H1 (cell line): ENCODE results near the gene OR13C2. TPM values are rescaled to one million over a fixed set of nuclear protein-coding genes. Genes with fewer than 3 reads are reported as not detected.

Source experiments
- CTCF ChIA-PET: fragments of 300-600 bp; sonication (Branson Sonifier 250); formaldehyde crosslinking; loops from one replicate; lab custom pipeline; 2021; ENCODE audit not compliant: partially characterized antibody; lab: Charles Lee
- POLR2A ChIA-PET: fragments of 300-600 bp; sonication (Branson Sonifier 250); formaldehyde crosslinking; loops from one replicate; lab custom pipeline; 2021; ENCODE audit warnings: inconsistent platforms; ENCODE audit not compliant: partially characterized antibody; lab: Charles Lee
- DNase-seq, 2 experiments: peaks; one replicate each; pipeline versions ENCODE4 v3.0.0 to v3.0.0-alpha.2; 2010 to 2022; ENCODE audit warnings: low spot score in 2 of 2, low read depth in 1 of 2, mixed read lengths in 1 of 2
- FAIRE-seq: peaks from 2 replicates; lab custom pipeline; 2011; peaks lifted over from hg19 to GRCh38; lab: Jason Lieb, UNC
- H2AFZ ChIP-seq: 2 replicates; pipeline ENCODE4 v1.8.1; 2012; ENCODE audit warnings: low read length, inconsistent platforms
- H2AK5ac ChIP-seq: 2 replicates; pipeline ENCODE4 v1.6.1; 2013; ENCODE audit warnings: low read depth, low read length
- H2BK120ac ChIP-seq: replicated peaks from 2 replicates; pipeline ENCODE3; 2013; ENCODE audit warnings: low read depth, low read length, inconsistent platforms
- H2BK12ac ChIP-seq: 2 replicates; pipeline ENCODE4 v1.6.1; 2013; ENCODE audit warnings: low read depth, low read length
- H2BK15ac ChIP-seq: 2 replicates; pipeline ENCODE4 v1.6.1; 2013; ENCODE audit warnings: low read length
- H2BK20ac ChIP-seq: 2 replicates; pipeline ENCODE4 v1.6.1; 2013; ENCODE audit warnings: low read length
- H2BK5ac ChIP-seq: 2 replicates; pipeline ENCODE4 v1.6.1; 2013; ENCODE audit warnings: low read depth, low read length
- H3K14ac ChIP-seq: 2 replicates; pipeline ENCODE4 v1.6.1; 2013; ENCODE audit warnings: inconsistent platforms; ENCODE audit not compliant: insufficient read length
- H3K18ac ChIP-seq: 2 replicates; pipeline ENCODE4 v1.6.1; 2013; ENCODE audit warnings: low read length; ENCODE audit errors: extremely low read depth
- H3K23ac ChIP-seq: 2 replicates; pipeline ENCODE4 v1.6.1; 2013; ENCODE audit warnings: inconsistent platforms; ENCODE audit not compliant: insufficient read length
- H3K23me2 ChIP-seq: 2 replicates; pipeline ENCODE4 v1.6.1; 2013; ENCODE audit warnings: low read depth, low read length
- H3K27ac ChIP-seq: 2 replicates; pipeline ENCODE4 v1.6.1; 2011; ENCODE audit warnings: low read depth, low read length, inconsistent platforms
- H3K27me3 ChIP-seq, 4 experiments: replicated peaks in 1 of 4; 1 replicate in 1 of 4; 2 replicates in 3 of 4; pipeline versions ENCODE4 v1.6.1 to v1.8.1; 2011 to 2013; ENCODE audit warnings: low read length in 3 of 4, mild to moderate bottlenecking in 3 of 4, inconsistent platforms in 2 of 4, mixed read lengths in 2 of 4, moderate library complexity in 1 of 4; ENCODE audit not compliant: control insufficient read depth in 3 of 4, insufficient read depth in 3 of 4; ENCODE audit errors: extremely low read depth in 1 of 4
- H3K36me3 ChIP-seq, 4 experiments: 2 replicates each; pipeline versions ENCODE4 v1.6.1 to v1.8.1; 2011 to 2013; ENCODE audit warnings: mild to moderate bottlenecking in 4 of 4, low read length in 3 of 4, moderate library complexity in 2 of 4, control low read depth in 1 of 4, inconsistent platforms in 1 of 4; ENCODE audit not compliant: insufficient read depth in 4 of 4, control insufficient read depth in 2 of 4
- H3K4ac ChIP-seq: replicated peaks from 2 replicates; pipeline ENCODE3; 2013; ENCODE audit warnings: low read length, low read depth, mixed read lengths, inconsistent platforms; ENCODE audit not compliant: insufficient read length
- H3K4me1 ChIP-seq, 4 experiments: replicated peaks in 1 of 4; 1 replicate in 1 of 4; 2 replicates in 3 of 4; pipeline versions ENCODE4 v1.6.1 to v1.8.1; 2011 to 2013; ENCODE audit warnings: low read length in 3 of 4, inconsistent platforms in 2 of 4, mixed read lengths in 1 of 4; ENCODE audit not compliant: insufficient read depth in 4 of 4, control insufficient read depth in 3 of 4
- H3K4me2 ChIP-seq, 2 experiments: 2 replicates each; pipeline versions ENCODE4 v1.6.1 to v1.8.1; 2011 to 2013; ENCODE audit warnings: low read depth in 2 of 2, low read length in 2 of 2, control low read depth in 1 of 2, inconsistent platforms in 1 of 2, mild to moderate bottlenecking in 1 of 2; ENCODE audit not compliant: insufficient read depth in 1 of 2
- H3K4me3 ChIP-seq, 4 experiments: fragments of 200-600, 300-600 bp in 1 of 4; sonication (generic), shearing (Covaris generic), sonication (Bioruptor Twin) in 1 of 4; 2 replicates each; pipeline versions ENCODE4 v1.5.1 to v1.8.1; 2011 to 2016; ENCODE audit warnings: low read length in 4 of 4, low read depth in 3 of 4, control low read depth in 2 of 4, inconsistent platforms in 2 of 4, mild to moderate bottlenecking in 2 of 4, mixed read lengths in 1 of 4, moderate library complexity in 1 of 4; ENCODE audit not compliant: insufficient read depth in 2 of 4; ENCODE audit errors: extremely low read depth in 1 of 4
- H3K56ac ChIP-seq: replicated peaks from 2 replicates; pipeline ENCODE3; 2013; ENCODE audit warnings: low read depth, mild to moderate bottlenecking, mixed read lengths, low read length, inconsistent platforms; ENCODE audit not compliant: insufficient read length
- H3K79me1 ChIP-seq: 2 replicates; pipeline ENCODE4 v1.6.1; 2013; ENCODE audit warnings: low read depth, low read length, control low read depth
- H3K79me2 ChIP-seq, 2 experiments: 2 replicates each; pipeline versions ENCODE4 v1.6.1 to v1.8.1; 2012 to 2013; ENCODE audit warnings: low read length in 2 of 2, mild to moderate bottlenecking in 2 of 2, inconsistent platforms in 1 of 2; ENCODE audit not compliant: insufficient read depth in 2 of 2, control insufficient read depth in 1 of 2
- H3K9ac ChIP-seq, 4 experiments: replicated peaks in 1 of 4; 1 replicate in 1 of 4; 2 replicates in 3 of 4; pipeline versions ENCODE4 v1.6.1 to v1.8.1; 2011 to 2013; ENCODE audit warnings: low read depth in 3 of 4, low read length in 3 of 4, control low read depth in 2 of 4, mild to moderate bottlenecking in 2 of 4, moderate library complexity in 2 of 4, inconsistent platforms in 1 of 4; ENCODE audit errors: extremely low read depth in 1 of 4
- H3K9me3 ChIP-seq, 2 experiments: 2 replicates each; pipeline versions ENCODE4 v1.6.1 to v1.8.1; 2012 to 2013; ENCODE audit warnings: mild to moderate bottlenecking in 2 of 2, moderate library complexity in 2 of 2, control low read depth in 1 of 2, inconsistent platforms in 1 of 2, low read depth in 1 of 2, low read length in 1 of 2, mixed read lengths in 1 of 2; ENCODE audit not compliant: insufficient read depth in 2 of 2
- H4K20me1 ChIP-seq, 2 experiments: replicated peaks in 1 of 2; 2 replicates each; pipeline versions ENCODE3 to v1.8.1; 2011 to 2013; ENCODE audit warnings: inconsistent platforms in 2 of 2, low read length in 2 of 2, mild to moderate bottlenecking in 1 of 2; ENCODE audit not compliant: insufficient read depth in 2 of 2, control insufficient read depth in 1 of 2
- H4K5ac ChIP-seq: 2 replicates; pipeline ENCODE4 v1.6.1; 2013; ENCODE audit warnings: low read length, low read depth, mixed read lengths, inconsistent platforms; ENCODE audit not compliant: insufficient read length
- H4K8ac ChIP-seq: 2 replicates; pipeline ENCODE4 v1.8.0; 2013; ENCODE audit warnings: mild to moderate bottlenecking, moderate library complexity, low read length, inconsistent platforms; ENCODE audit not compliant: insufficient read depth; ENCODE audit errors: extremely low read depth
- H4K91ac ChIP-seq: replicated peaks from 2 replicates; pipeline ENCODE3; 2013; ENCODE audit warnings: low read length, mixed read lengths, inconsistent platforms; ENCODE audit not compliant: insufficient read length
- CHD7 ChIP-seq: fragments of 300-600 bp; sonication (generic); IDR thresholded peaks from 2 replicates; pipeline ENCODE4 v1.7.1; 2012; ENCODE audit warnings: low read length, moderate library complexity, mild to moderate bottlenecking, inconsistent platforms; ENCODE audit not compliant: insufficient replicate concordance
- WGBS, 2 experiments: shearing (Covaris generic) in 1 of 2; methylation state at CpG; one replicate each; pipeline versions ENCODE4 v1.1.6 to v1.1.7; 2013 to 2015; ENCODE audit warnings: low lambda C conversion rate in 2 of 2, mixed read lengths in 2 of 2, inconsistent platforms in 1 of 2, low coverage in 1 of 2, missing lambda C conversion rate in 1 of 2; ENCODE audit not compliant: insufficient replicate concordance in 2 of 2, insufficient coverage in 1 of 2, insufficient read length in 1 of 2; ENCODE audit errors: extremely low coverage in 1 of 2, missing lambda C conversion rate in 1 of 2; 5-methylcytosine and 5-hydroxymethylcytosine counted together
- polyA plus RNA-seq, 7 experiments: library from polyadenylated mRNA; depleted of rRNA in 3 of 7; stranded (reverse) in 5 of 7; unstranded in 2 of 7; fragments of >200 nt in 5 of 7; fragments of 200-250 nt in 2 of 7; gene quantifications; 1 replicate in 5 of 7; 2 replicates in 1 of 7; 4 replicates in 1 of 7; pipeline versions ENCODE4 v1.2.1 to v1.2.3, GENCODE V29; 2011 to 2013; ENCODE audit warnings: missing spikeins in 2 of 7, mixed read lengths in 2 of 7
- total RNA-seq: library from RNA; stranded (reverse); fragmentation: NEBNext Ultra II Directional; extraction: Animal tissue kit (Norgen Biotek cat#: 25700); gene quantifications from 2 replicates; pipeline ENCODE4 v1.2.1, GENCODE V29; 2021

OR13C2 gene
- total and polyA plus RNA-seq, 2 of the 8 experiments (the other 6 are each of a cell fraction or from before 2014, with no cell fraction given), result not detected

GRCh38 chr9:104568868-104569267 lies 36.6 kb downstream of the OR13C2 start, which contains the start of gene OR13C8:
TSS of gene OR13C8 (plus strand) at chr9:104569168. CDS start at chr9:104569168, 0 bp downstream.
- H3K14ac ChIP-seq, result no peak within 1 kb of the TSS
- no peaks in the 10 kb centered on the region for H3K79me2 ChIP-seq
- no peaks in the 10 kb centered on the region for H3K79me1 ChIP-seq
- H4K20me1 ChIP-seq, result no peaks in the 10 kb centered on the region
- no peak within 1 kb of the TSS for H3K4ac ChIP-seq
- H3K18ac ChIP-seq, result no peak within 1 kb of the TSS
- no peak within 1 kb of the TSS for H2AK5ac ChIP-seq
- no peak within 1 kb of the TSS for H3K23ac ChIP-seq
- H4K5ac ChIP-seq, result no peak within 1 kb of the TSS
- no peaks in the 10 kb centered on the region for H3K23me2 ChIP-seq
- H3K9ac ChIP-seq, result no peak within 1 kb of the TSS
- H2BK12ac ChIP-seq, result no peak within 1 kb of the TSS
- H2BK5ac ChIP-seq, result no peak within 1 kb of the TSS
- no peaks in the 10 kb centered on the region for H3K36me3 ChIP-seq
- H4K8ac ChIP-seq, result no peak within 1 kb of the TSS
- ChIA-PET POLR2A (no interaction called here), CTCF (no interaction called here)
- H2BK20ac ChIP-seq, result no peak within 1 kb of the TSS
- H2BK120ac ChIP-seq, result no peak within 1 kb of the TSS
- H3K4me1 ChIP-seq, result no peaks in the 10 kb centered on the region
- no peak within 1 kb of the TSS for H3K56ac ChIP-seq
- H2BK15ac ChIP-seq, result no peak within 1 kb of the TSS
- 95% methylated on average over 4 of the region's 4 CpGs; no CpG with 5 or more reads in 1 of the 2 experiments for WGBS, 2 experiments
- no peak within 1 kb of the TSS for H3K4me2 ChIP-seq
- H3K4me3 ChIP-seq, result no peak within 1 kb of the TSS
- H2AFZ ChIP-seq, result no peak within 1 kb of the TSS
- no peak within 1 kb of the TSS for H3K27ac ChIP-seq
- H3K9me3 ChIP-seq, result no peaks in the 10 kb centered on the region
- FAIRE-seq (no peak), DNase-seq (no peak)
- no peaks in the 10 kb centered on the region for H3K27me3 ChIP-seq
- no peak within 1 kb of the TSS for H4K91ac ChIP-seq
- TF ChIP-seq CHD7, result no peak
